A549 (cell line): ENCODE measurements around the gene PLBD2. TPM values are rescaled to one million over a fixed set of nuclear protein-coding genes. Genes with fewer than 3 reads are reported as not detected.

ENCODE experiments used
- ATAC-seq, 2 experiments: fragments of 200-7000 bp in 1 of 2; fragments of >200 bp in 1 of 2; cut with Nextera tagmentation in 1 of 2; cut with Tn5 transposase in 1 of 2; 3 replicates each; pipeline versions ENCODE4 v1.8.0 to v1.9.1; 2018 to 2020; ENCODE audit warnings: mild to moderate bottlenecking in 1 of 2, moderate library complexity in 1 of 2
- CTCF ChIA-PET: fragments of 300-600 bp; sonication (Branson Sonifier 250); formaldehyde crosslinking; extraction: SDS; loops from one replicate; lab custom pipeline; 2021; ENCODE audit warnings: antibody characterized with exemption, inconsistent platforms; lab: Yijun Ruan, JAX
- POLR2A ChIA-PET: fragments of 350-600 bp; formaldehyde crosslinking; extraction: SDS; loops from one replicate; lab custom pipeline; 2021; ENCODE audit warnings: antibody characterized with exemption, inconsistent platforms; lab: Yijun Ruan, JAX
- DNase-seq, 2 experiments: peaks; one replicate each; pipeline versions ENCODE4 v3.0.0 to v3.0.0-alpha.2; 2011 to 2016; ENCODE audit warnings: low read depth in 1 of 2, low spot score in 1 of 2
- FAIRE-seq: peaks from 2 replicates; lab custom pipeline; 2011; peaks lifted over from hg19 to GRCh38; lab: Jason Lieb, UNC
- H3K27ac ChIP-seq, 2 experiments: fragments of >200 bp; sonication (Bioruptor Twin); formaldehyde crosslinking; 3 replicates each; pipeline ENCODE4 v1.5.1; 2016 to 2017
- H3K4me1 ChIP-seq: fragments of >200 bp; sonication (Bioruptor Twin); formaldehyde crosslinking; 3 replicates; pipeline ENCODE4 v1.6.1; 2016
- H3K4me2 ChIP-seq: fragments of >200 bp; sonication (Bioruptor Twin); formaldehyde crosslinking; 3 replicates; pipeline ENCODE4 v1.6.1; 2016
- H3K4me3 ChIP-seq: fragments of >200 bp; sonication (Bioruptor Twin); formaldehyde crosslinking; 3 replicates; pipeline ENCODE4 v1.5.1; 2016
- H3K9me3 ChIP-seq: fragments of >200 bp; sonication (Bioruptor Twin); formaldehyde crosslinking; 3 replicates; pipeline ENCODE4 v1.6.1; 2016
- CBX2 ChIP-seq: fragments of 200-600 bp; sonication (generic); IDR thresholded peaks from 2 replicates; pipeline ENCODE4 v1.6.1; 2016; ENCODE audit warnings: low read depth, mild to moderate bottlenecking, borderline replicate concordance
- CEBPB ChIP-seq, 2 experiments: fragments of >200 bp in 1 of 2; sonication (Bioruptor Twin) in 1 of 2; formaldehyde crosslinking in 1 of 2; IDR thresholded peaks; 2 replicates each; pipeline ENCODE4 v1.6.1; 2012 to 2016
- CTCF ChIP-seq: fragments of >200 bp; sonication (Bioruptor Twin); formaldehyde crosslinking; IDR thresholded peaks from 3 replicates; pipeline ENCODE4 v1.5.1; 2016
- FOSB ChIP-seq: fragments of 250-450 bp; sonication (Bioruptor Pico); IDR thresholded peaks from 2 replicates; pipeline ENCODE4 v1.5.0; 2020; ENCODE audit warnings: mild to moderate bottlenecking, moderate library complexity
- FOSL2 ChIP-seq, 2 experiments: fragments of 450-650 bp in 1 of 2; fragments of >200 bp in 1 of 2; sonication (Bioruptor Twin) in 1 of 2; formaldehyde crosslinking; IDR thresholded peaks; 2 replicates each; pipeline versions ENCODE4 v1.5.0 to v1.6.1; 2016 to 2020; ENCODE audit warnings: mild to moderate bottlenecking in 1 of 2, moderate library complexity in 1 of 2
- FOXS1 ChIP-seq: fragments of 250-450 bp; sonication (Bioruptor Pico); IDR thresholded peaks from 2 replicates; pipeline ENCODE4 v1.5.0; 2020; ENCODE audit warnings: mild to moderate bottlenecking, moderate library complexity
- HES2 ChIP-seq: fragments of >200 bp; sonication (Bioruptor Twin); formaldehyde crosslinking; IDR thresholded peaks from 2 replicates; pipeline ENCODE4 v1.6.1; 2016
- HOXB13 ChIP-seq: fragments of 250-450 bp; sonication (Bioruptor Pico); IDR thresholded peaks from 2 replicates; pipeline ENCODE4 v1.5.0; 2020; ENCODE audit warnings: low read depth, mild to moderate bottlenecking, moderate library complexity
- HOXB5 ChIP-seq: fragments of 250-450 bp; sonication (Bioruptor Pico); IDR thresholded peaks from 2 replicates; pipeline ENCODE4 v1.5.0; 2020; ENCODE audit warnings: mild to moderate bottlenecking, moderate library complexity
- KDM1A ChIP-seq: fragments of 200-600 bp; sonication (generic); IDR thresholded peaks from 2 replicates; pipeline ENCODE4 v1.6.1; 2016; ENCODE audit warnings: low read depth, mild to moderate bottlenecking
- MAFK ChIP-seq: fragments of 450-650 bp; IDR thresholded peaks from 2 replicates; pipeline ENCODE4 v1.6.1; 2014; ENCODE audit not compliant: partially characterized antibody
- MAZ ChIP-seq: fragments of 150-350 bp; IDR thresholded peaks from 2 replicates; pipeline ENCODE4 v1.6.1; 2014; ENCODE audit warnings: antibody characterized with exemption, low read depth, low read length, borderline replicate concordance
- PHF8 ChIP-seq: fragments of 200-600 bp; sonication (generic); IDR thresholded peaks from 2 replicates; pipeline ENCODE4 v1.6.1; 2016; ENCODE audit warnings: low read depth, mild to moderate bottlenecking, antibody characterized with exemption, moderate library complexity, borderline replicate concordance
- REST ChIP-seq: fragments of 200-600 bp; sonication (generic); IDR thresholded peaks from 2 replicates; pipeline ENCODE4 v1.6.1; 2016; ENCODE audit warnings: antibody characterized with exemption, mild to moderate bottlenecking, moderate library complexity
- RFX5 ChIP-seq: fragments of 450-650 bp; IDR thresholded peaks from 2 replicates; pipeline ENCODE4 v1.7.1; 2014; ENCODE audit warnings: antibody characterized with exemption, mild to moderate bottlenecking, moderate library complexity
- RNF2 ChIP-seq: fragments of 200-600 bp; sonication (generic); IDR thresholded peaks from 2 replicates; pipeline ENCODE4 v1.6.1; 2016; ENCODE audit warnings: low read depth, mild to moderate bottlenecking, antibody characterized with exemption, moderate library complexity, borderline replicate concordance
- SMC3 ChIP-seq: fragments of >200 bp; sonication (Bioruptor Twin); formaldehyde crosslinking; IDR thresholded peaks from 3 replicates; pipeline ENCODE4 v1.6.1; 2018; ENCODE audit warnings: inconsistent platforms
- SREBF2 ChIP-seq: fragments of 450-650 bp; IDR thresholded peaks from 2 replicates; pipeline ENCODE4 v1.6.1; 2014; ENCODE audit warnings: mild to moderate bottlenecking, moderate library complexity
- ZC3H11A ChIP-seq: fragments of 450-650 bp; IDR thresholded peaks from 2 replicates; pipeline ENCODE4 v1.6.1; 2014; ENCODE audit warnings: antibody characterized with exemption, mild to moderate bottlenecking
- ZFP36 ChIP-seq: fragments of 450-650 bp; IDR thresholded peaks from 2 replicates; pipeline ENCODE4 v1.6.1; 2014; ENCODE audit warnings: borderline replicate concordance; ENCODE audit not compliant: partially characterized antibody
- WGBS: methylation state at CpG from one replicate; pipeline ENCODE4 v1.1.6; 2017; ENCODE audit errors: missing lambda C conversion rate; 5-methylcytosine and 5-hydroxymethylcytosine counted together
- polyA plus RNA-seq, 4 experiments: library from polyadenylated mRNA; depleted of rRNA in 3 of 4; stranded (reverse); fragments of >200 nt; fragmentation: RNase III in 1 of 4; extraction: RNeasy Plus Mini Kit Qiagen cat#74134 plus additional on column Dnase treatment in 1 of 4; gene quantifications; 2 replicates in 3 of 4; 3 replicates in 1 of 4; pipeline ENCODE4 v1.2.3, GENCODE V29; 2011 to 2017
- TF ChIP-seq, protein P1 (sequence below): IDR thresholded peaks from 2 replicates; pipeline ENCODE4 v1.6.1; 2012; ENCODE audit warnings: low read depth, borderline replicate concordance

The PLBD2 gene
- polyA plus RNA-seq, 2 of the 4 experiments (the other 2 are of a cell fraction) = 13.2 to 25.9 TPM

DNA sequence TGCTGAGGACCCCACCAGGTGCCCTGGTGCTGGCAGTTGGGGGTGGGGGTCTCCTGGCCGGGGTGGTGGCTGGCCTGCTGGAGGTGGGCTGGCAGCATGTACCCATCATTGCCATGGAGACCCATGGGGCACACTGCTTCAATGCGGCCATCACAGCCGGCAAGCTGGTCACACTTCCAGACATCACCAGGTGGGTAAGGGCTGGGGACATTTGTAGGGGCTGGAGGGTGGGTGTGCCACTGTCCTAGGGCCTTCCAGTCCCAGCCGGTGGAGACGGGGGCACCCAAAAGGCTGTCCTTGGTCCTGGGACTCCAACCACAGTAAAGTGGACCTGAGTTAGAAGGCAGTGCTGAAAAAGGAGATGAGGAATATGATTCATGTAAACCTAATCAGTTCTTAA lies 77.0 kb downstream of the PLBD2 start:
- Histone ChIP-seq H3K27ac (no peak overlapping the region), H3K4me2 (no peak overlapping the region), H3K4me3 (no peak overlapping the region), H3K4me1 (no peaks in the 10 kb centered on the region), H3K9me3 (no peaks in the 10 kb centered on the region)
- WGBS = 100% methylated on average over 2 of the region's 5 CpGs
- POLR2A ChIA-PET = no interaction called here
- no peak for ATAC-seq
- CTCF ChIA-PET = interaction anchor here (1.0 to 2.3 kb wide), 8 partner anchors 10 to 477 kb away, joined by 3 to 22 read pairs (median 4); no protein-coding TSS in a partner anchor
- TF ChIP-seq, protein P1, sequence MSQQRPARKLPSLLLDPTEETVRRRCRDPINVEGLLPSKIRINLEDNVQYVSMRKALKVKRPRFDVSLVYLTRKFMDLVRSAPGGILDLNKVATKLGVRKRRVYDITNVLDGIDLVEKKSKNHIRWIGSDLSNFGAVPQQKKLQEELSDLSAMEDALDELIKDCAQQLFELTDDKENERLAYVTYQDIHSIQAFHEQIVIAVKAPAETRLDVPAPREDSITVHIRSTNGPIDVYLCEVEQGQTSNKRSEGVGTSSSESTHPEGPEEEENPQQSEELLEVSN = no peak
- TF ChIP-seq FOSL2 (IDR thresholded peaks at IDR 0.05) = no peak
- no peak for TF ChIP-seq FOSL2 (CRISPR knock-in tag; IDR thresholded peaks at IDR 0.05)
- TF ChIP-seq PHF8 = no peak
- no peak for TF ChIP-seq KDM1A
- TF ChIP-seq MAZ = no peak
- no peak for FAIRE-seq
- no peak for DNase-seq

DNA sequence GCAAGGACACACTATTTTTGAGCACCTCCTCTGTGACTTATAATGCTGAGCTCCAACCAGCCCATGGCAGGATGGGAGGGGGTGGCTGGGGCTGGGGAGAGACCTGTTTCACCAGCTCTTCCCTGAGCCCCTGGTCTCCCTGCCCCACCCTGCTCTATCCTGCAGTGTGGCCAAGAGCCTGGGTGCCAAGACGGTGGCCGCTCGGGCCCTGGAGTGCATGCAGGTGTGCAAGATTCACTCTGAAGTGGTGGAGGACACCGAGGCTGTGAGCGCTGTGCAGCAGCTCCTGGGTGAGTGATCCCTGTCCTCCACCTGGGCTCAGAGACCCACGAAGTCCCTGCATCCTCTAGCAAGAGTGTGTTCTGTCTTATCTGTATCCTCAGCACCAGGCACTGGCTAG lies 78.2 kb downstream of the PLBD2 start:
- WGBS = 36% methylated on average over 4 of the region's 6 CpGs
- H3K4me1 ChIP-seq = no peaks in the 10 kb centered on the region
- H3K4me2 ChIP-seq = no peak overlapping the region
- H3K27ac ChIP-seq = no peak overlapping the region
- TF ChIP-seq REST = no peak
- no peak for TF ChIP-seq FOXS1 (CRISPR knock-in tag)
- no peak for TF ChIP-seq HES2
- no peak for TF ChIP-seq FOSB (CRISPR knock-in tag)
- TF ChIP-seq SREBF2 = no peak
- TF ChIP-seq MAFK = no peak
- TF ChIP-seq RNF2 = no peak
- no peak for TF ChIP-seq ZFP36
- TF ChIP-seq FOSL2 (IDR thresholded peaks at IDR 0.05) = no peak
- TF ChIP-seq FOSL2 (CRISPR knock-in tag; IDR thresholded peaks at IDR 0.05) = no peak
- no peak for TF ChIP-seq CBX2
- TF ChIP-seq RFX5 = no peak
- TF ChIP-seq SMC3 = no peak
- no peak for TF ChIP-seq HOXB13
- no peak for TF ChIP-seq ZC3H11A
- TF ChIP-seq CTCF = no peak
- TF ChIP-seq CEBPB (IDR thresholded peaks at IDR 0.05) = no peak
- TF ChIP-seq MAZ = no peak
- no peak for TF ChIP-seq HOXB5 (CRISPR knock-in tag)
- no peaks in the 10 kb centered on the region for H3K9me3 ChIP-seq
- DNase-seq (no peak), ATAC-seq (no peak), FAIRE-seq (no peak)
- POLR2A ChIA-PET = no interaction called here
- H3K4me3 ChIP-seq = no peak overlapping the region
- CTCF ChIA-PET = interaction anchor here (2.1 kb wide), 1 partner anchor 476 kb away, joined by 8 read pairs; no protein-coding TSS in a partner anchor
